Measurements from ENCODE around the gene PHACTR3.

PHACTR3 gene

GRCh38 chr20:59825944-59826759, 221.8 kb downstream of the PHACTR3 start:
- DNase-seq (ENCODE audit: low read depth, low spot score): no peak

GRCh38 chr20:59827138-59828056, 223.1 kb downstream of the PHACTR3 start:
- no peak for DNase-seq (ENCODE audit: low read depth, low spot score)

- no peak for DNase-seq (ENCODE audit: low read depth, low spot score)
Measured at GRCh38 chr20:59828125-59829053, 224.0 kb downstream of the PHACTR3 start.

- no peak for DNase-seq (ENCODE audit: low read depth, low spot score)
Measured at GRCh38 chr20:59829054-59829785, 224.9 kb downstream of the PHACTR3 start.

- no peak for DNase-seq (ENCODE audit: low read depth, low spot score)
Measured at GRCh38 chr20:59829786-59830664, 225.7 kb downstream of the PHACTR3 start.

- no peak for DNase-seq (ENCODE audit: low read depth, low spot score)
Measured at GRCh38 chr20:59830665-59831023, 226.3 kb downstream of the PHACTR3 start.

GRCh38 chr20:59831024-59831915, 226.9 kb downstream of the PHACTR3 start:
- DNase-seq (ENCODE audit: low read depth, low spot score): no peak

- no peak for DNase-seq (ENCODE audit: low read depth, low spot score)
Measured at GRCh38 chr20:59831916-59832270, 227.6 kb downstream of the PHACTR3 start.

GRCh38 chr20:59832406-59833363, 228.3 kb downstream of the PHACTR3 start:
- no peak for DNase-seq (ENCODE audit: low read depth, low spot score)

- DNase-seq (ENCODE audit: low read depth, low spot score): no peak
Measured at GRCh38 chr20:59835057-59835447, 230.7 kb downstream of the PHACTR3 start.

GRCh38 chr20:59835448-59836395, 231.4 kb downstream of the PHACTR3 start:
- DNase-seq (ENCODE audit: low read depth, low spot score): no peak

GRCh38 chr20:59836767-59837166, 232.4 kb downstream of the PHACTR3 start:
- no peak for DNase-seq (ENCODE audit: low read depth, low spot score)

GRCh38 chr20:59837623-59838394, 233.5 kb downstream of the PHACTR3 start:
- no peak for DNase-seq (ENCODE audit: low read depth, low spot score)

GRCh38 chr20:59839400-59839799, 235.1 kb downstream of the PHACTR3 start:
- DNase-seq (ENCODE audit: low read depth, low spot score): no peak

- DNase-seq (ENCODE audit: low read depth, low spot score): no peak
Measured at GRCh38 chr20:59845472-59845871, 241.1 kb downstream of the PHACTR3 start.

GRCh38 chr20:59848182-59848581, 243.8 kb downstream of the PHACTR3 start:
- no peak for DNase-seq (ENCODE audit: low read depth, low spot score)
